Measurements from ENCODE around the gene ASCL3. TPM values are rescaled to one million over a fixed set of nuclear protein-coding genes. Genes with fewer than 3 reads are reported as not detected.

ASCL3 gene
- total and polyA plus RNA-seq, 10 of the 15 experiments (the other 5 are each of a cell fraction or from before 2014, with no cell fraction given) = not detected

DNA sequence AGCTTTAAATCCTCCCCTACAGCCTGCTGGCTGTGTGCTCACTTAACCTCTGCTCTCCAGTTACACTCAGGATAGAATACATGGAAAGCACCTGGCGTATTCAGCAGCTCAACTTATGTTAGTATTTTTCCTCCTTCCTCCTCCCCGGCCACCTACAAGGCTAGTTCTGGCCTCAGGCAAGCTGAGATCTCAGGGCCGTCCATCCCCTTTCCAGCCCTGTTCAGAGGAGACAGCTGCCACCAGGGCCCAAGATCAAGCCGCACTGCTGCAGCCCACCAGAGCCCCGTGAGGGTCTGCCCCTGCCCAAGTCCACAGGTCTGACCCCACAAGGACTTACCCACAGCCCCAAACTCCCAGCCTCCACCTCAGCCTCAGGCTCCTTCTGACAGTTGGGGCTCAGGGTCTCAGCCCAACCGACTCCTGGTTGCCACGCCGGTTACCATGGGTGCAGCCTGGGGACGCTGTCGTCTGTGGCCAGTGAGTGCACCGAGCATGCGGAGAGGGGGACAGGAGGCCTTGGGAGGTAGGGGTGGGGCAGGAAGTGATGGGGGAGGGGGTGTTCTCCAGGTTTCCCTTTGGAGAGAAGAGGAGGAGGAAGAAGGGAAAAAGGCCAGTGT, 10.1 kb downstream of the ASCL3 start, which contains the start of gene C11orf16:
TSS of gene C11orf16 (minus strand) at position 384 of the 617 bp plus-strand sequence. CDS start 639 bp downstream, outside the sequence.
- no peak within 1 kb of the TSS for H2AFZ ChIP-seq (ENCODE audit: control insufficient read depth, low read depth, low read length)
- H3K79me2 ChIP-seq (ENCODE audit: control insufficient read depth, insufficient read depth, low read length) = no peaks in the 10 kb centered on the region
- FAIRE-seq (no peak), ATAC-seq (no peak), DNase-seq (ENCODE audit: low read depth, low spot score) (no peak)
- no peaks in the 10 kb centered on the region for H4K20me1 ChIP-seq (ENCODE audit: control insufficient read depth, insufficient read depth)
- H3K4me3 ChIP-seq = no peak within 1 kb of the TSS
- TF ChIP-seq ELK1 (IDR thresholded peaks at IDR 0.05; ENCODE audit: low read depth, low read length) (no peak), ZNF24 (IDR thresholded peaks at IDR 0.05) (no peak), TAF1 (IDR thresholded peaks at IDR 0.05; ENCODE audit: borderline replicate concordance, low read depth, low read length) (no peak), KAT2A (conservative IDR thresholded peaks at IDR 0.05; ENCODE audit: control insufficient read depth, low read depth, low read length) (no peak), ATF3 (IDR thresholded peaks at IDR 0.05; ENCODE audit: borderline replicate concordance, extremely low read depth, low read depth, low read length) (no peak), BHLHE40 (IDR thresholded peaks at IDR 0.05; ENCODE audit: borderline replicate concordance in 1 of 2, low read depth in 2 of 2, low read length in 1 of 2) (no peak), SIX5 (IDR thresholded peaks at IDR 0.05; ENCODE audit: low read depth, low read length, severe bottlenecking) (no peak), GATAD2B (conservative IDR thresholded peaks at IDR 0.05; ENCODE audit: low read depth) (no peak), EZH2 (IDR thresholded peaks at IDR 0.05; ENCODE audit: borderline replicate concordance, control insufficient read depth, low read depth, low read length) (no peak), ESRRA (IDR thresholded peaks at IDR 0.05; ENCODE audit: low read length) (no peak), ZNF217 (IDR thresholded peaks at IDR 0.05) (no peak), ZNF622 (IDR thresholded peaks at IDR 0.05) (no peak), HDAC6 (IDR thresholded peaks at IDR 0.05; ENCODE audit: unreplicated experiment) (no peak), NFXL1 (IDR thresholded peaks at IDR 0.05; ENCODE audit: borderline replicate concordance) (no peak), TBL1XR1 (IDR thresholded peaks at IDR 0.05; ENCODE audit: low read depth, low read length) (no peak)
- TF ChIP-seq, protein P1, sequence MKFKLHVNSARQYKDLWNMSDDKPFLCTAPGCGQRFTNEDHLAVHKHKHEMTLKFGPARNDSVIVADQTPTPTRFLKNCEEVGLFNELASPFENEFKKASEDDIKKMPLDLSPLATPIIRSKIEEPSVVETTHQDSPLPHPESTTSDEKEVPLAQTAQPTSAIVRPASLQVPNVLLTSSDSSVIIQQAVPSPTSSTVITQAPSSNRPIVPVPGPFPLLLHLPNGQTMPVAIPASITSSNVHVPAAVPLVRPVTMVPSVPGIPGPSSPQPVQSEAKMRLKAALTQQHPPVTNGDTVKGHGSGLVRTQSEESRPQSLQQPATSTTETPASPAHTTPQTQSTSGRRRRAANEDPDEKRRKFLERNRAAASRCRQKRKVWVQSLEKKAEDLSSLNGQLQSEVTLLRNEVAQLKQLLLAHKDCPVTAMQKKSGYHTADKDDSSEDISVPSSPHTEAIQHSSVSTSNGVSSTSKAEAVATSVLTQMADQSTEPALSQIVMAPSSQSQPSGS (IDR thresholded peaks at IDR 0.05; ENCODE audit: low read length) = no peak
- TF ChIP-seq, protein P2, sequence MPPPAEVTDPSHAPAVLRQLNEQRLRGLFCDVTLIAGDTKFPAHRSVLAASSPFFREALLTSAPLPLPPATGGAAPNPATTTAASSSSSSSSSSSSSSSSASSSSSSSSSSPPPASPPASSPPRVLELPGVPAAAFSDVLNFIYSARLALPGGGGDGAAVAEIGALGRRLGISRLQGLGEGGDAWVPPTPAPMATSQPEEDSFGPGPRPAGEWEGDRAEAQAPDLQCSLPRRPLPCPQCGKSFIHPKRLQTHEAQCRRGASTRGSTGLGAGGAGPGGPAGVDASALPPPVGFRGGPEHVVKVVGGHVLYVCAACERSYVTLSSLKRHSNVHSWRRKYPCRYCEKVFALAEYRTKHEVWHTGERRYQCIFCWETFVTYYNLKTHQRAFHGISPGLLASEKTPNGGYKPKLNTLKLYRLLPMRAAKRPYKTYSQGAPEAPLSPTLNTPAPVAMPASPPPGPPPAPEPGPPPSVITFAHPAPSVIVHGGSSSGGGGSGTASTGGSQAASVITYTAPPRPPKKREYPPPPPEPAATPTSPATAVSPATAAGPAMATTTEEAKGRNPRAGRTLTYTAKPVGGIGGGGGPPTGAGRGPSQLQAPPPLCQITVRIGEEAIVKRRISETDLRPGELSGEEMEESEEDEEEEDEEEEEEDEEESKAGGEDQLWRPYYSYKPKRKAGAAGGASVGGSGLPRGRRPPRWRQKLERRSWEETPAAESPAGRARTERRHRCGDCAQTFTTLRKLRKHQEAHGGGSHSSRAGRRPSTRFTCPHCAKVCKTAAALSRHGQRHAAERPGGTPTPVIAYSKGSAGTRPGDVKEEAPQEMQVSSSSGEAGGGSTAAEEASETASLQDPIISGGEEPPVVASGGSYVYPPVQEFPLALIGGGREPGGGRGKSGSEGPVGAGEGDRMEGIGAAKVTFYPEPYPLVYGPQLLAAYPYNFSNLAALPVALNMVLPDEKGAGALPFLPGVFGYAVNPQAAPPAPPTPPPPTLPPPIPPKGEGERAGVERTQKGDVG (CRISPR knock-in tag; IDR thresholded peaks at IDR 0.05) = no peak
- ChIA-PET POLR2A (no interaction called here), SMC1A (ENCODE audit: uncharacterized antibody, unreplicated experiment) (interaction anchor here (1.3 to 1.4 kb wide), 2 partner anchors 10 to 27 kb away, joined by 3 read pairs; partner anchors contain the start of gene ASCL3), CTCF (interaction anchor here (1.0 to 1.7 kb wide), 2 partner anchors 18 to 27 kb away, joined by 3 to 5 read pairs; no protein-coding TSS in a partner anchor), RAD21 (ENCODE audit: unreplicated experiment) (interaction anchor here (0.8 kb wide), 1 partner anchor 11 kb away, joined by 3 read pairs; no protein-coding TSS in a partner anchor)
- WGBS (ENCODE audit: insufficient coverage, insufficient replicate concordance, low lambda C conversion rate, missing lambda C conversion rate) = 77% methylated on average over 12 of the region's 12 CpGs
- H3K4me1 ChIP-seq (ENCODE audit: control insufficient read depth, insufficient read depth, low read length) = no peaks in the 10 kb centered on the region
- BruUV-seq (replicated peaks) = no TSS peak
- H3K9me3 ChIP-seq (replicated peaks; ENCODE audit: control insufficient read depth, insufficient read depth, low read length) = no peaks in the 10 kb centered on the region
- in situ Hi-C loops (cut with MboI) (no loop called here), intact Hi-C loops (cut with micrococcal nuclease; ENCODE audit: unreplicated experiment) (no loop called here)
- no peak within 1 kb of the TSS for H3K9ac ChIP-seq (ENCODE audit: control insufficient read depth, insufficient read depth, low read length)
- no peak within 1 kb of the TSS for H3K27ac ChIP-seq (ENCODE audit: control insufficient read depth, insufficient read depth)
- H3K4me2 ChIP-seq (ENCODE audit: control insufficient read depth, insufficient read depth) = no peak within 1 kb of the TSS
- no peaks in the 10 kb centered on the region for H3K36me3 ChIP-seq (ENCODE audit: control insufficient read depth in 2 of 2, insufficient read depth in 2 of 2, low read length in 1 of 2)
- no peaks in the 10 kb centered on the region for H3K27me3 ChIP-seq (replicated peaks in 1 of 2; ENCODE audit: control insufficient read depth in 2 of 2, insufficient read depth in 2 of 2, low read length in 1 of 2)
